OCI-LY7 (cell line): ENCODE data around the gene ZNF554. TPM values are rescaled to one million over a fixed set of nuclear protein-coding genes. Genes with fewer than 3 reads are reported as not detected.

ENCODE experiments used
- BruUV-seq: library from RNA; stranded (reverse); fragments of 400-500 nt; replicated peaks from 2 replicates; lab custom pipeline; 2021; lab: Mats Ljungman, UMichigan
- CTCF ChIA-PET: fragments of 300-600 bp; sonication (Branson Sonifier 250); formaldehyde crosslinking; loops from one replicate; lab custom pipeline; 2022; ENCODE audit warnings: antibody characterized with exemption; ENCODE audit not compliant: unreplicated experiment; lab: Charles Lee
- POLR2A ChIA-PET: fragments of 300-600 bp; sonication (Branson Sonifier 250); formaldehyde crosslinking; loops from one replicate; lab custom pipeline; 2022; ENCODE audit warnings: antibody characterized with exemption; lab: Charles Lee
- DNase-seq: peaks from one replicate; pipeline ENCODE4 v3.0.0-alpha.2; 2015; ENCODE audit warnings: low spot score
- H2AFZ ChIP-seq: fragments of 200-600 bp; sonication (generic), shearing (Covaris generic); 2 replicates; pipeline ENCODE4 v1.6.1; 2014; ENCODE audit warnings: mild to moderate bottlenecking, antibody characterized with exemption, low read length, moderate library complexity
- H3K27ac ChIP-seq: fragments of 200-600 bp; sonication (generic); 2 replicates; pipeline ENCODE4 v1.5.1; 2014; ENCODE audit warnings: mixed run types, low read depth, mild to moderate bottlenecking, moderate library complexity, low read length, inconsistent platforms; ENCODE audit not compliant: poor library complexity, severe bottlenecking
- H3K36me3 ChIP-seq: fragments of 200-600 bp; sonication (generic); 2 replicates; pipeline ENCODE4 v1.6.1; 2014; ENCODE audit warnings: mild to moderate bottlenecking, antibody characterized with exemption, low read length, moderate library complexity, mixed read lengths; ENCODE audit not compliant: insufficient read depth
- H3K4me1 ChIP-seq: fragments of 200-600 bp; sonication (generic); 2 replicates; pipeline ENCODE4 v1.5.1; 2014; ENCODE audit warnings: mild to moderate bottlenecking, low read length; ENCODE audit not compliant: insufficient read depth, poor library complexity, severe bottlenecking
- H3K4me2 ChIP-seq: fragments of 200-600 bp; sonication (generic); 2 replicates; pipeline ENCODE4 v1.6.1; 2014; ENCODE audit warnings: mild to moderate bottlenecking, low read length
- H3K4me3 ChIP-seq: fragments of 200-600 bp; sonication (generic); 2 replicates; pipeline ENCODE4 v1.5.1; 2014; ENCODE audit warnings: mild to moderate bottlenecking, low read depth, low read length; ENCODE audit not compliant: poor library complexity, severe bottlenecking
- H3K79me2 ChIP-seq: fragments of 200-600 bp; sonication (generic); 2 replicates; pipeline ENCODE4 v1.6.1; 2016; ENCODE audit warnings: low read depth, mild to moderate bottlenecking, low read length, moderate library complexity, mixed read lengths; ENCODE audit not compliant: insufficient read depth
- H3K9me2 ChIP-seq: fragments of 200-600 bp; sonication (generic); 2 replicates; pipeline ENCODE4 v1.6.1; 2016; ENCODE audit warnings: mild to moderate bottlenecking, low read length, mixed read lengths; ENCODE audit not compliant: insufficient read depth
- H3K9me3 ChIP-seq: fragments of 200-600 bp; sonication (generic); 2 replicates; pipeline ENCODE4 v1.6.1; 2014; ENCODE audit warnings: mild to moderate bottlenecking, mixed run types, low read length, mixed read lengths
- H4K20me1 ChIP-seq: fragments of 200-600 bp; sonication (generic); 2 replicates; pipeline ENCODE4 v1.6.1; 2014; ENCODE audit warnings: mild to moderate bottlenecking, antibody characterized with exemption, low read length, moderate library complexity, mixed read lengths; ENCODE audit not compliant: insufficient read depth
- EZH2phosphoT487 ChIP-seq: fragments of 200-600 bp; sonication (generic); IDR thresholded peaks from 2 replicates; pipeline ENCODE4 v1.6.1; 2018; ENCODE audit warnings: low read depth, borderline replicate concordance, mild to moderate bottlenecking, mixed run types, antibody characterized with exemption, low read length, moderate library complexity, mixed read lengths
- intact Hi-C: fragments of 100-400 bp; cut with micrococcal nuclease; formaldehyde crosslinking; loops from one replicate; pipeline ENCODE4 v1.10.0; 2022; ENCODE audit not compliant: unreplicated experiment
- total RNA-seq, 2 experiments: library from RNA; depleted of rRNA in 1 of 2; stranded (reverse); fragments of >200 nt in 1 of 2; shearing (Covaris generic) in 1 of 2; gene quantifications; 2 replicates each; pipeline ENCODE4 v1.2.3, GENCODE V29; 2014 to 2022
- TF ChIP-seq, protein P1 (sequence below): fragments of 200-600 bp; sonication (generic); conservative IDR thresholded peaks from 2 replicates; pipeline ENCODE4 v1.5.1; 2014; ENCODE audit warnings: mild to moderate bottlenecking, antibody characterized with exemption, low read length, moderate library complexity, mixed read lengths

ZNF554 gene
- total RNA-seq, 2 experiments from 2014 or later = 3.9 to 4.4 TPM

DNA sequence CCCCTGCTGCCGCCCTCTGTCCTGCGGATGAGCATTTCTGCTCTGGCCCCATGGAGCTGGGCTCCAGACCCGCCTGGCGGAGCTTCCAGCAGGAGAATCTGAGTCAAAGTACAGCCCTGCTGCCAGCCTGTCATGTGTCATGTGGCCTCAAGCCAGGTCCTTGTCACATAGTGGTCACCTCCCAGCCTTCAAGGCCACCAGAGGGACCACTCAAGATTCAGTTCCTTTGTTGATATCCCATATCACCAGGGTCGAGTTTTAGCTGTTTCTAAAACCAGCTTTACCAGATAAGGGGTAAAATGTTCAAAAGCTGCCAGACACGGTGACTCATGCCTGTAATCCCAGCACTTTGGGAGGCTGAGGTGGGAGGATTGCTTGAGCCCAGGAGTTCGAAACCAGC is 20.9 kb upstream of the ZNF554 start:
- Histone ChIP-seq H3K4me2 (no peak overlapping the region), H3K4me1 (no peaks in the 10 kb centered on the region), H4K20me1 (no peaks in the 10 kb centered on the region; the same call in 1 of the 2 replicates), H3K79me2 (no peaks in the 10 kb centered on the region), H3K9me3 (no peaks in the 10 kb centered on the region), H3K9me2 (no peaks in the 10 kb centered on the region), H3K27ac (no peak overlapping the region), H3K36me3 (peaks cover 96% of the 10 kb centered on the region), H2AFZ (no peak overlapping the region), H3K4me3 (no peak overlapping the region)
- TF ChIP-seq EZH2phosphoT487 = no peak
- TF ChIP-seq, protein P1, sequence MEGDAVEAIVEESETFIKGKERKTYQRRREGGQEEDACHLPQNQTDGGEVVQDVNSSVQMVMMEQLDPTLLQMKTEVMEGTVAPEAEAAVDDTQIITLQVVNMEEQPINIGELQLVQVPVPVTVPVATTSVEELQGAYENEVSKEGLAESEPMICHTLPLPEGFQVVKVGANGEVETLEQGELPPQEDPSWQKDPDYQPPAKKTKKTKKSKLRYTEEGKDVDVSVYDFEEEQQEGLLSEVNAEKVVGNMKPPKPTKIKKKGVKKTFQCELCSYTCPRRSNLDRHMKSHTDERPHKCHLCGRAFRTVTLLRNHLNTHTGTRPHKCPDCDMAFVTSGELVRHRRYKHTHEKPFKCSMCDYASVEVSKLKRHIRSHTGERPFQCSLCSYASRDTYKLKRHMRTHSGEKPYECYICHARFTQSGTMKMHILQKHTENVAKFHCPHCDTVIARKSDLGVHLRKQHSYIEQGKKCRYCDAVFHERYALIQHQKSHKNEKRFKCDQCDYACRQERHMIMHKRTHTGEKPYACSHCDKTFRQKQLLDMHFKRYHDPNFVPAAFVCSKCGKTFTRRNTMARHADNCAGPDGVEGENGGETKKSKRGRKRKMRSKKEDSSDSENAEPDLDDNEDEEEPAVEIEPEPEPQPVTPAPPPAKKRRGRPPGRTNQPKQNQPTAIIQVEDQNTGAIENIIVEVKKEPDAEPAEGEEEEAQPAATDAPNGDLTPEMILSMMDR = no peak
- no peak for DNase-seq
- intact Hi-C loops = no loop called here
- no TSS peak for BruUV-seq
- ChIA-PET CTCF (no interaction called here), POLR2A (no interaction called here)

DNA sequence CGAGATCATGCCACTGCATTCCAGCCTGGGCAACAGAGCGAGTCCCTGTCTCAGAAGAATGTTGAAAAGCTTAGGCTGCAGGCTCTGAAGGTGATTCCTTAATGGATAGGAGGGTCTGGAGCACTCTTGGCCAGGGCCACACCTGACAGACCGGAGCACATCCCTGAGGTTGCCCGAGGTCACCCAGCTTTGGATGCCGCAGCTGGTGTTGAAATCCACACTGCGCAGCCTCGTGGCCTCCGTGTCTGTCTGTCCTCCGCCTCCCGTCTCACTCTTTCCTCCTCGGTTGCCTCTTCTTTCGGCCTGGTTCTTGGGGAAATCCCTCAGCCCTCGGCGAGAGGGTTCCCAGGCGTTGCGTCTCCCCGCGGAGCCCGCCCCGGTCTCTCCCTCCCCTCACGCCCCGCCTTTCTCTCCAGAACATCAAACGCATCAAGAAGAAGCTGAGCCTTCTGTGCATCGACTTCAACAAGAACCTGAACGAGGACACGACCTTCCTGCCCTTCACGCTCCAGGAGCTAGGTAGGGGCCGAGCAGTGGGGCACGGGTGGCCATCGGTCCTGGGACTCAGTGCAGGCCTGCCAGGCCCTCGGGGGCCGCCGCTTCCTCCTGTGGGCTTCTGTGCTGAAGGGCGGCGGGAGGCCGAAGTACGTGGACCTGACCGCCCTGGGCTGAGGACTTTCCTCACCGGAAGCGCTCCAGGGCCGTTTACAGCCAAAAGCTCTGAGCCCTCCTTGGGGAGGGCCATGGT is 20.2 kb upstream of the ZNF554 start:
- POLR2A ChIA-PET = no interaction called here
- no peak overlapping the region for H3K27ac ChIP-seq

More for the DNA sequence above, 20.2 kb upstream of the ZNF554 start:
- Histone ChIP-seq H3K4me1 (no peaks in the 10 kb centered on the region), H2AFZ (no peak overlapping the region), H3K9me2 (no peaks in the 10 kb centered on the region), H3K36me3 (peaks cover 96% of the 10 kb centered on the region), H3K9me3 (no peaks in the 10 kb centered on the region), H3K79me2 (no peaks in the 10 kb centered on the region), H3K4me3 (no peak overlapping the region), H3K4me2 (no peak overlapping the region), H4K20me1 (no peaks in the 10 kb centered on the region; the same call in 1 of the 2 replicates)
- TF ChIP-seq, protein P1 = no peak
- no peak for TF ChIP-seq EZH2phosphoT487
- no TSS peak for BruUV-seq
- intact Hi-C loops = no loop called here
- no peak for DNase-seq
- CTCF ChIA-PET = no interaction called here
